GM23338 (cell line): ENCODE results near the gene FGF22. TPM values are rescaled to one million over a fixed set of nuclear protein-coding genes. Genes with fewer than 3 reads are reported as not detected.

Experiments used
- ATAC-seq: fragments of 200-7000 bp; cut with Tn5 transposase; 3 replicates; pipeline ENCODE4 v1.9.1; 2020
- DNase-seq: peaks from one replicate; pipeline ENCODE4 v3.0.0-alpha.2; 2015; ENCODE audit warnings: low spot score
- H2AFZ ChIP-seq: fragments of 200-600 bp; sonication (generic); 2 replicates; pipeline ENCODE4 v1.8.0; 2016; ENCODE audit warnings: antibody characterized with exemption, mild to moderate bottlenecking, moderate library complexity
- H3F3A ChIP-seq: fragments of 200-600 bp; sonication (generic); replicated peaks from 2 replicates; pipeline ENCODE4 v1.8.0; 2017; ENCODE audit warnings: antibody characterized with exemption, mixed run types, low read depth
- H3K27ac ChIP-seq: fragments of 200-600 bp; sonication (generic); 2 replicates; pipeline ENCODE4 v1.6.1; 2016; ENCODE audit warnings: low read depth
- H3K27me3 ChIP-seq: fragments of 200-600 bp; sonication (generic); 2 replicates; pipeline ENCODE4 v1.8.0; 2016; ENCODE audit warnings: mild to moderate bottlenecking, mixed run types, moderate library complexity; ENCODE audit not compliant: insufficient read depth
- H3K36me3 ChIP-seq: fragments of 200-600 bp; sonication (generic); 2 replicates; pipeline ENCODE4 v1.8.0; 2016; ENCODE audit warnings: mild to moderate bottlenecking; ENCODE audit not compliant: insufficient read depth
- H3K4me1 ChIP-seq: fragments of 200-600 bp; sonication (generic); 2 replicates; pipeline ENCODE4 v1.8.0; 2016; ENCODE audit warnings: mild to moderate bottlenecking, moderate library complexity; ENCODE audit not compliant: insufficient read depth
- H3K4me2 ChIP-seq: fragments of 200-600 bp; sonication (generic); 2 replicates; pipeline ENCODE4 v1.7.1; 2017; ENCODE audit warnings: mixed run types
- H3K4me3 ChIP-seq: fragments of 200-600 bp; sonication (generic); 2 replicates; pipeline ENCODE4 v1.6.1; 2016; ENCODE audit warnings: mixed run types
- H3K79me2 ChIP-seq: fragments of 200-600 bp; sonication (generic); replicated peaks from 2 replicates; pipeline ENCODE4 v1.8.0; 2017; ENCODE audit warnings: mild to moderate bottlenecking; ENCODE audit not compliant: insufficient read depth
- H3K9me2 ChIP-seq: fragments of 200-600 bp; sonication (generic); 2 replicates; pipeline ENCODE4 v1.8.0; 2017; ENCODE audit not compliant: insufficient read depth
- H4K20me1 ChIP-seq: fragments of 200-600 bp; sonication (generic); replicated peaks from 2 replicates; pipeline ENCODE4 v1.8.0; 2017; ENCODE audit warnings: mild to moderate bottlenecking; ENCODE audit not compliant: insufficient read depth
- H3K27ac Mint-ChIP-seq: 2 replicates; pipeline ENCODE4 v1.8.0; 2020; ENCODE audit warnings: inconsistent platforms, mild to moderate bottlenecking, moderate library complexity, mixed read lengths
- H3K27me3 Mint-ChIP-seq: 3 replicates; pipeline ENCODE4 v1.8.0; 2022; ENCODE audit warnings: low read depth, mild to moderate bottlenecking, moderate library complexity, mixed read lengths, inconsistent platforms; ENCODE audit not compliant: insufficient read depth, poor library complexity
- H3K36me3 Mint-ChIP-seq: 3 replicates; pipeline ENCODE4 v1.8.0; 2021; ENCODE audit warnings: low read depth, mild to moderate bottlenecking, inconsistent platforms, moderate library complexity, mixed read lengths
- H3K4me1 Mint-ChIP-seq: 3 replicates; pipeline ENCODE4 v1.8.0; 2020; ENCODE audit warnings: mild to moderate bottlenecking, inconsistent platforms, mixed read lengths
- H3K4me3 Mint-ChIP-seq: 3 replicates; pipeline ENCODE4 v1.8.0; 2021; ENCODE audit warnings: moderate library complexity, mild to moderate bottlenecking, inconsistent platforms, mixed read lengths
- H3K9me3 Mint-ChIP-seq: 3 replicates; pipeline ENCODE4 v1.8.0; 2020; ENCODE audit warnings: moderate library complexity, mild to moderate bottlenecking, inconsistent platforms, mixed read lengths
- CREB1 ChIP-seq: fragments of 250-450 bp; sonication (Bioruptor Pico); IDR thresholded peaks from 2 replicates; pipeline ENCODE4 v1.5.0; 2020; ENCODE audit warnings: low read depth, mild to moderate bottlenecking, moderate library complexity
- ETS1 ChIP-seq: IDR thresholded peaks from 2 replicates; pipeline ENCODE4 v1.6.1; 2016; ENCODE audit warnings: antibody characterized with exemption
- EZH2 ChIP-seq: fragments of 200-600 bp; sonication (generic); IDR thresholded peaks from one replicate; pipeline ENCODE4 v1.8.0; 2017; ENCODE audit warnings: antibody characterized with exemption, mild to moderate bottlenecking, low read depth; ENCODE audit not compliant: unreplicated experiment
- EZH2phosphoT487 ChIP-seq: fragments of 200-600 bp; sonication (generic); IDR thresholded peaks from one replicate; pipeline ENCODE4 v1.8.1; 2018; ENCODE audit warnings: antibody characterized with exemption; ENCODE audit not compliant: unreplicated experiment
- JUNB ChIP-seq: IDR thresholded peaks from one replicate; pipeline ENCODE4 v1.6.1; 2016; ENCODE audit warnings: antibody characterized with exemption; ENCODE audit not compliant: unreplicated experiment
- NANOG ChIP-seq: IDR thresholded peaks from 2 replicates; pipeline ENCODE4 v1.6.1; 2016; ENCODE audit warnings: antibody characterized with exemption, borderline replicate concordance
- POLR2AphosphoS5 ChIP-seq: IDR thresholded peaks from 2 replicates; pipeline ENCODE4 v1.6.1; 2016; ENCODE audit warnings: antibody characterized with exemption, low read depth
- STAT1 ChIP-seq: IDR thresholded peaks from one replicate; pipeline ENCODE4 v1.6.1; 2016; ENCODE audit warnings: antibody characterized with exemption; ENCODE audit not compliant: unreplicated experiment
- ZNF114 ChIP-seq: fragments of 250-450 bp; sonication (Bioruptor Pico); IDR thresholded peaks from 2 replicates; pipeline ENCODE4 v1.5.0; 2020; ENCODE audit warnings: mild to moderate bottlenecking, moderate library complexity
- ZNF331 ChIP-seq: fragments of 250-450 bp; sonication (Bioruptor Pico); IDR thresholded peaks from 2 replicates; pipeline ENCODE4 v1.5.0; 2020; ENCODE audit warnings: low read depth, mild to moderate bottlenecking, moderate library complexity
- ZNF462 ChIP-seq: fragments of 250-450 bp; sonication (Bioruptor Pico); IDR thresholded peaks from 2 replicates; pipeline ENCODE4 v1.5.0; 2020; ENCODE audit warnings: mild to moderate bottlenecking, moderate library complexity
- polyA plus RNA-seq: library from polyadenylated mRNA; unstranded; fragments of >200 nt; fragmentation: Nextera tagmentation; extraction: Ambion mirVana; gene quantifications from 2 replicates; pipeline ENCODE4 v1.2.1, GENCODE V29; 2016
- total RNA-seq: library from RNA; depleted of rRNA; stranded (reverse); fragments of >200 nt; shearing (Covaris generic); gene quantifications from 2 replicates; pipeline ENCODE4 v1.2.3, GENCODE V29; 2014
- TF ChIP-seq, protein P1 (sequence below): IDR thresholded peaks from one replicate; pipeline ENCODE4 v1.6.1; 2018; ENCODE audit warnings: antibody characterized with exemption; ENCODE audit not compliant: unreplicated experiment
- TF ChIP-seq, protein P2 (sequence below), 2 experiments: fragments of 200-600 bp in 1 of 2; sonication (generic) in 1 of 2; conservative IDR thresholded peaks; 2 replicates each; pipeline versions ENCODE4 v1.5.1 to v1.6.1; 2016 to 2017; ENCODE audit warnings: antibody characterized with exemption in 2 of 2, low read depth in 2 of 2, mild to moderate bottlenecking in 2 of 2, moderate library complexity in 1 of 2

The FGF22 gene
- total and polyA plus RNA-seq, 2 experiments from 2014 or later: 1.0 to 2.8 TPM

DNA sequence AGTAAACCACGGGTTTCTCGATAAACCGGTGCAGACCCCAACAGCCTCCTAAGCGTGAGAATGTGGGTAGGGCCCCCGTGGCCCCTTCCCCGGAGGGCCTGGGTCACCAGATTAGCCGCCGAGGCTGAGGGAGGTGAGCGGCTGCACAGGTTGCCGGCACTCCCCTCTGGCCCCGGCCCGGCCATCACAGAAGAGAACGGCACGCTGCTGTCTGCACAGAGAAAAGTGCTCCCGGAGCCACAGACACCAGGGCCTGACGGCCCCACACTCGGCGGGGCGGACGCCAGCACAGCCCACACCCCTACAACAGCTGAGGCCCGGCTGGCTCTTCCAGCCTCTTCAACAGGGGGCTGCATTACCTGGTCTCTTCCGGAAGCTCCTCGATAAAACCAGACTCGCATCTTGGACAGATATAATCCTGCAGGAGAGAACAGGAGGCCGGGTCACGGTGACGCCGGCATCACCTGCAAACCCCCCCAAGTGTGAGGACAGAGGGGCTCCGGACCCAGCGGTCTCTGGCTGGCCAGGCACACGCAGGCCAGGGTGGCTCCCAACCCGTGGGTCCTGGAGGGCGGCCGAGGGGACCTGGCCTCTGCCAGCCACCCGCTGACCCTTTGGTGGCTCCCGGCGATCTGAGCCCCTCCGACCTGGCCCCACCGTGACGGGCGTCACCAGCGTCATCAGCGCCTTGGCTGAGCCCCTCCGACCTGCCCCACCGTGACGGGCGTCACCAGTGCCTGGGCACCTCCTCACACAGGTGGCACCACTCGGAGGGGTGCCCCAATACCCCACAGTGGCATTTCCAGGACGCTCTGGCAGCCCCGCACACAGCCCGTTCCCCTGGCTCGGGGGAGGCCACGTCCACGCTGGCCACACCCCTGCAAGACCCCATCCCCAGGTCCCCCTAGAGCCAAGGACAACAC is 13.0 kb downstream of the FGF22 start:
- Histone ChIP-seq H3K27me3 (no peaks in the 10 kb centered on the region), H3K36me3 (no peaks in the 10 kb centered on the region), H2AFZ (no peak overlapping the region), H3K9me2 (no peaks in the 10 kb centered on the region), H3K27ac (no peak overlapping the region), H3K4me3 (no peak overlapping the region), H3K79me2 (peaks cover 56% of the 10 kb centered on the region), H3K4me2 (no peak overlapping the region), H3K4me1 (no peaks in the 10 kb centered on the region), H3F3A (peaks cover 3% of the 10 kb centered on the region; the same call in 1 of the 2 replicates), H4K20me1 (peaks cover 20% of the 10 kb centered on the region)
- Mint-ChIP-seq H3K27me3 (peaks cover 8% of the 10 kb centered on the region), H3K27ac (no peak overlapping the region), H3K36me3 (peaks cover 25% of the 10 kb centered on the region), H3K9me3 (no peaks in the 10 kb centered on the region), H3K4me1 (no peaks in the 10 kb centered on the region; the same call in 2 of the 3 replicates), H3K4me3 (no peak overlapping the region)
- TF ChIP-seq CREB1 (CRISPR knock-in tag): no peak
- TF ChIP-seq STAT1: no peak
- TF ChIP-seq ETS1: no peak
- no peak for TF ChIP-seq NANOG
- TF ChIP-seq ZNF114 (CRISPR knock-in tag): no peak
- no peak for TF ChIP-seq POLR2AphosphoS5
- no peak for TF ChIP-seq EZH2phosphoT487
- no peak for TF ChIP-seq ZNF462 (CRISPR knock-in tag)
- TF ChIP-seq, protein P1, sequence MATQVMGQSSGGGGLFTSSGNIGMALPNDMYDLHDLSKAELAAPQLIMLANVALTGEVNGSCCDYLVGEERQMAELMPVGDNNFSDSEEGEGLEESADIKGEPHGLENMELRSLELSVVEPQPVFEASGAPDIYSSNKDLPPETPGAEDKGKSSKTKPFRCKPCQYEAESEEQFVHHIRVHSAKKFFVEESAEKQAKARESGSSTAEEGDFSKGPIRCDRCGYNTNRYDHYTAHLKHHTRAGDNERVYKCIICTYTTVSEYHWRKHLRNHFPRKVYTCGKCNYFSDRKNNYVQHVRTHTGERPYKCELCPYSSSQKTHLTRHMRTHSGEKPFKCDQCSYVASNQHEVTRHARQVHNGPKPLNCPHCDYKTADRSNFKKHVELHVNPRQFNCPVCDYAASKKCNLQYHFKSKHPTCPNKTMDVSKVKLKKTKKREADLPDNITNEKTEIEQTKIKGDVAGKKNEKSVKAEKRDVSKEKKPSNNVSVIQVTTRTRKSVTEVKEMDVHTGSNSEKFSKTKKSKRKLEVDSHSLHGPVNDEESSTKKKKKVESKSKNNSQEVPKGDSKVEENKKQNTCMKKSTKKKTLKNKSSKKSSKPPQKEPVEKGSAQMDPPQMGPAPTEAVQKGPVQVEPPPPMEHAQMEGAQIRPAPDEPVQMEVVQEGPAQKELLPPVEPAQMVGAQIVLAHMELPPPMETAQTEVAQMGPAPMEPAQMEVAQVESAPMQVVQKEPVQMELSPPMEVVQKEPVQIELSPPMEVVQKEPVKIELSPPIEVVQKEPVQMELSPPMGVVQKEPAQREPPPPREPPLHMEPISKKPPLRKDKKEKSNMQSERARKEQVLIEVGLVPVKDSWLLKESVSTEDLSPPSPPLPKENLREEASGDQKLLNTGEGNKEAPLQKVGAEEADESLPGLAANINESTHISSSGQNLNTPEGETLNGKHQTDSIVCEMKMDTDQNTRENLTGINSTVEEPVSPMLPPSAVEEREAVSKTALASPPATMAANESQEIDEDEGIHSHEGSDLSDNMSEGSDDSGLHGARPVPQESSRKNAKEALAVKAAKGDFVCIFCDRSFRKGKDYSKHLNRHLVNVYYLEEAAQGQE: no peak
- no peak for TF ChIP-seq ZNF331 (CRISPR knock-in tag)
- TF ChIP-seq, protein P2, sequence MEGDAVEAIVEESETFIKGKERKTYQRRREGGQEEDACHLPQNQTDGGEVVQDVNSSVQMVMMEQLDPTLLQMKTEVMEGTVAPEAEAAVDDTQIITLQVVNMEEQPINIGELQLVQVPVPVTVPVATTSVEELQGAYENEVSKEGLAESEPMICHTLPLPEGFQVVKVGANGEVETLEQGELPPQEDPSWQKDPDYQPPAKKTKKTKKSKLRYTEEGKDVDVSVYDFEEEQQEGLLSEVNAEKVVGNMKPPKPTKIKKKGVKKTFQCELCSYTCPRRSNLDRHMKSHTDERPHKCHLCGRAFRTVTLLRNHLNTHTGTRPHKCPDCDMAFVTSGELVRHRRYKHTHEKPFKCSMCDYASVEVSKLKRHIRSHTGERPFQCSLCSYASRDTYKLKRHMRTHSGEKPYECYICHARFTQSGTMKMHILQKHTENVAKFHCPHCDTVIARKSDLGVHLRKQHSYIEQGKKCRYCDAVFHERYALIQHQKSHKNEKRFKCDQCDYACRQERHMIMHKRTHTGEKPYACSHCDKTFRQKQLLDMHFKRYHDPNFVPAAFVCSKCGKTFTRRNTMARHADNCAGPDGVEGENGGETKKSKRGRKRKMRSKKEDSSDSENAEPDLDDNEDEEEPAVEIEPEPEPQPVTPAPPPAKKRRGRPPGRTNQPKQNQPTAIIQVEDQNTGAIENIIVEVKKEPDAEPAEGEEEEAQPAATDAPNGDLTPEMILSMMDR (conservative IDR thresholded peaks at IDR 0.05; ENCODE audit: low read depth in 2 of 2): no peak
- TF ChIP-seq JUNB: no peak
- TF ChIP-seq EZH2: no peak
- no peak for ATAC-seq
- no peak for DNase-seq
